ENCODE data around the gene WDR91.

GRCh38 chr7:135240441-135240840, 29.1 kb upstream of the WDR91 start:
- TF ChIP-seq CTCF (IDR thresholded peaks at IDR 0.05; ENCODE audit: borderline replicate concordance, extremely low read depth, low read length, poor library complexity, severe bottlenecking) = no peak
- no peak for TF ChIP-seq EZH2 (IDR thresholded peaks at IDR 0.05; ENCODE audit: borderline replicate concordance, low read depth, low read length, severe bottlenecking)
